Measurements from ENCODE around the gene CPEB4.

DNA sequence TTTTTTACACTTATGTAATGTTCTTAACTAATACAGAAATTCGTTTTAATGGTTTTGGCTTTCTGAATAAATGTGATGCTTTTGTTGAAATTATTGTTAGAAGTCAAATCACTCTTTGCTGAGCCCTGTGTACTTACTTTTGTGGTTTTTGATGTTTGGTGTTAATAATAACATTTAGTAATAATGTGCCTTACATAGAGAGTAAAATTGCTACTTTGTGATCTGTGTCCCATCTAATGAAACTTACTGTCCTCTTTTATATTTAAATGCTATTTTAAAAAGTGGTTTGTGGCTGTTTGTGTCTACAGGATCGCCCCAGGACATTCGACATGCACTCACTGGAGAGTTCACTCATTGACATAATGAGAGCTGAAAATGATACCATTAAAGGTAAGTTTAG, 22.1 kb downstream of the CPEB4 start:
- TF ChIP-seq, protein P1, sequence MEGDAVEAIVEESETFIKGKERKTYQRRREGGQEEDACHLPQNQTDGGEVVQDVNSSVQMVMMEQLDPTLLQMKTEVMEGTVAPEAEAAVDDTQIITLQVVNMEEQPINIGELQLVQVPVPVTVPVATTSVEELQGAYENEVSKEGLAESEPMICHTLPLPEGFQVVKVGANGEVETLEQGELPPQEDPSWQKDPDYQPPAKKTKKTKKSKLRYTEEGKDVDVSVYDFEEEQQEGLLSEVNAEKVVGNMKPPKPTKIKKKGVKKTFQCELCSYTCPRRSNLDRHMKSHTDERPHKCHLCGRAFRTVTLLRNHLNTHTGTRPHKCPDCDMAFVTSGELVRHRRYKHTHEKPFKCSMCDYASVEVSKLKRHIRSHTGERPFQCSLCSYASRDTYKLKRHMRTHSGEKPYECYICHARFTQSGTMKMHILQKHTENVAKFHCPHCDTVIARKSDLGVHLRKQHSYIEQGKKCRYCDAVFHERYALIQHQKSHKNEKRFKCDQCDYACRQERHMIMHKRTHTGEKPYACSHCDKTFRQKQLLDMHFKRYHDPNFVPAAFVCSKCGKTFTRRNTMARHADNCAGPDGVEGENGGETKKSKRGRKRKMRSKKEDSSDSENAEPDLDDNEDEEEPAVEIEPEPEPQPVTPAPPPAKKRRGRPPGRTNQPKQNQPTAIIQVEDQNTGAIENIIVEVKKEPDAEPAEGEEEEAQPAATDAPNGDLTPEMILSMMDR (IDR thresholded peaks at IDR 0.05; ENCODE audit: extremely low read depth in 1 of 2, insufficient read depth in 1 of 2, low read depth in 1 of 2, low read length in 2 of 2): no peak
- TF ChIP-seq POLR2A (IDR thresholded peaks at IDR 0.05; ENCODE audit: low read depth, low read length) (no peak), POLR2AphosphoS5 (IDR thresholded peaks at IDR 0.05; ENCODE audit: insufficient read depth, low read depth, low read length) (no peak), EZH2 (IDR thresholded peaks at IDR 0.05; ENCODE audit: borderline replicate concordance, low read depth, low read length, severe bottlenecking) (no peak), GATA2 (IDR thresholded peaks at IDR 0.05; ENCODE audit: insufficient read depth, insufficient read length, low read depth, low read length) (no peak)
- TF ChIP-seq, protein P2, sequence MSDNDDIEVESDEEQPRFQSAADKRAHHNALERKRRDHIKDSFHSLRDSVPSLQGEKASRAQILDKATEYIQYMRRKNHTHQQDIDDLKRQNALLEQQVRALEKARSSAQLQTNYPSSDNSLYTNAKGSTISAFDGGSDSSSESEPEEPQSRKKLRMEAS (IDR thresholded peaks at IDR 0.05; ENCODE audit: insufficient read depth, insufficient read length): no peak

All from endothelial cell of umbilical vein (primary cell).